Smooth muscle cell of the pulmonary artery (primary cell): ENCODE data around the gene NFIL3. TPM values are rescaled to one million over a fixed set of nuclear protein-coding genes. Genes with fewer than 3 reads are reported as not detected.

Experiments
- total RNA-seq: library from RNA; depleted of rRNA; stranded (reverse); fragments of >200 nt; gene quantifications from 2 replicates; pipeline ENCODE4 v1.2.3, GENCODE V29; 2014

Gene NFIL3
- total RNA-seq: 16.1 and 29.3 TPM in 2 replicates

GRCh38 chr9:91423785-91424402 lies at the start of gene NFIL3:
Gene NFIL3 (minus strand): TSS chr9:91423832. CDS start chr9:91410734, 13,098 bp downstream.

GRCh38 chr9:91361291-91362050 lies 62.2 kb downstream of the NFIL3 start, which contains the start of gene AUH:
Gene AUH (minus strand): TSS chr9:91361918. CDS start chr9:91361889, 29 bp downstream.

Other genes starting within 250 kb of the NFIL3 start
- gene AUH, start 61.9 kb downstream of the NFIL3 start, total RNA-seq: 15.1 and 21.3 TPM in 2 replicates